ENCODE results near the gene PRTN3.

GRCh38 chr19:873084-873483 lies 32.3 kb downstream of the PRTN3 start:
- TF ChIP-seq CTCF (conservative IDR thresholded peaks at IDR 0.05 in 1 of 2, IDR thresholded peaks at IDR 0.05 in 1 of 2; ENCODE audit: extremely low read depth in 1 of 2, insufficient read depth in 1 of 2, low read depth in 1 of 2, low read length in 2 of 2), result no peak
- TF ChIP-seq EZH2 (IDR thresholded peaks at IDR 0.05; ENCODE audit: borderline replicate concordance, low read length), result no peak

Data from mammary epithelial cell (primary cell).